Measurements from ENCODE around the gene DRGX.

The DRGX gene

DNA sequence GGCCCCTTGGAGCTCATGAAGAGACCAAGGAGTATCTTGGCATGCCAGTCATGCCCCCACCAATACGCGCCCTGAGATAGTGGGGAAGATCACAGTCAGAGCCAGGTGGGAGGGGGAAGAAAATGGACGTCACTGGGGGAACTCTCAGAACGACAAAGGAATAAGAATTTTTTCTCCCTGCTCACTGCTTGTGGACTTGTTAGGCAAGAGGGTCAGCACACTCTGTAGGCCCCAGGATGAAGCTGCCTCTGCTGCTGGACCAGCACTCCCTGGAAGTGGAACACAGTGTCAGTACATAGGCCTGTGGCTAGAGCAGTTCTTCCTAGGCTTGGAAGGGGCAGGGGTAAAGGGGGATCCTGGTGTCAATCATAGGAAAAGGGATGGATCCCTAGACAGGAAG, 46.5 kb downstream of the DRGX start:
- in situ Hi-C loops (cut with HindIII; ENCODE audit: low sequenced_read_pairs), result no loop called here

GRCh38 chr10:49348593-49348992, 47.3 kb downstream of the DRGX start:
- in situ Hi-C loops (cut with HindIII; ENCODE audit: low sequenced_read_pairs), result no loop called here

- in situ Hi-C loops (cut with HindIII; ENCODE audit: low sequenced_read_pairs), result no loop called here
These were observed 48.1 kb downstream of the DRGX start for GRCh38 chr10:49347827-49348226.

DNA sequence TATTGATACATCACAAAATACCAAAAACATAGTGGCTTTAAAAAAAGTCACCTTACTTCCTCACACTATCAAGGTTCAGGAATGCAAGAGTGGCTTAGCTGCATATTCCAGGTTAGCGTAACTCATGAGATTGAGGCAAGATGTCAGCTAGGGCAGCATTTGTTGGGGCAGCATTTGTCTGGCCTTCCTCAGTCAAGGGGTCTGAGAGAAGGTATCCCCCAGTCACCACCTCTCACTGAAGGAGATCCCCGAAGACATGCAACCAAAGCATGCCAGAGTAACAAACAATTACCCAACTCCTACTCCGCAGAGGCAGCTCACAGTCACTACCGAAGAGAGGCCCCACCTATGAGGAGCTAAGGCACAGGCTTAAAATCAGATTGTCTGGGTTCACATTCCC, 48.5 kb downstream of the DRGX start:
- in situ Hi-C loops (cut with HindIII; ENCODE audit: low sequenced_read_pairs), result no loop called here

- in situ Hi-C loops (cut with HindIII; ENCODE audit: low sequenced_read_pairs), result no loop called here
These were observed 51.0 kb downstream of the DRGX start for GRCh38 chr10:49344840-49345239.

- in situ Hi-C loops (cut with HindIII; ENCODE audit: low sequenced_read_pairs), result no loop called here
These were observed 57.3 kb downstream of the DRGX start for GRCh38 chr10:49338604-49339003.

- in situ Hi-C loops (cut with HindIII; ENCODE audit: low sequenced_read_pairs), result no loop called here
These were observed 60.4 kb downstream of the DRGX start for GRCh38 chr10:49335364-49335972.

DNA sequence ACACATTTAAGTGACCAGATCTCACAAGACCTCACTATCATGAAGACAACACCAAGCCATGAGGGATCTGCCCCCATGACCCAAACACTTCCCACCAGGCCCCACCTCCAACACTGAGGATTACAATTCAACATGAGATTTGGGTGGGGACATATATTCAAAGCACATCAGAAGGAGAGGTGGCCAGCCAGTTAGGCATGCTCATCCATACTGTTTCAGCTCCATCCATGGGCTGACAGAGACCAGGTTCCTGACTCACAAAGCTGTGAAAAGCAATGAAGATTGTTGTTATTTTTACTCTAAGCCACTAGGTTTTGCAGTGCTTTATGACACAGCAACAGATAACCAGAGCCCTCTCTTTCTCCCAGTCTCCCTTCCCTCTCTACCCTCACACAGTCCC, 60.9 kb downstream of the DRGX start:
- in situ Hi-C loops (cut with HindIII; ENCODE audit: low sequenced_read_pairs), result no loop called here

GRCh38 chr10:49333192-49333591, 62.7 kb downstream of the DRGX start:
- in situ Hi-C loops (cut with HindIII; ENCODE audit: low sequenced_read_pairs), result no loop called here

GRCh38 chr10:49332768-49333167, 63.1 kb downstream of the DRGX start:
- in situ Hi-C loops (cut with HindIII; ENCODE audit: low sequenced_read_pairs), result no loop called here

GRCh38 chr10:49332333-49332732, 63.6 kb downstream of the DRGX start:
- in situ Hi-C loops (cut with HindIII; ENCODE audit: low sequenced_read_pairs), result no loop called here

- in situ Hi-C loops (cut with HindIII; ENCODE audit: low sequenced_read_pairs), result no loop called here
These were observed 64.5 kb downstream of the DRGX start for GRCh38 chr10:49331431-49331830.

GRCh38 chr10:49330127-49330665, 65.7 kb downstream of the DRGX start:
- in situ Hi-C loops (cut with HindIII; ENCODE audit: low sequenced_read_pairs), result no loop called here

DNA sequence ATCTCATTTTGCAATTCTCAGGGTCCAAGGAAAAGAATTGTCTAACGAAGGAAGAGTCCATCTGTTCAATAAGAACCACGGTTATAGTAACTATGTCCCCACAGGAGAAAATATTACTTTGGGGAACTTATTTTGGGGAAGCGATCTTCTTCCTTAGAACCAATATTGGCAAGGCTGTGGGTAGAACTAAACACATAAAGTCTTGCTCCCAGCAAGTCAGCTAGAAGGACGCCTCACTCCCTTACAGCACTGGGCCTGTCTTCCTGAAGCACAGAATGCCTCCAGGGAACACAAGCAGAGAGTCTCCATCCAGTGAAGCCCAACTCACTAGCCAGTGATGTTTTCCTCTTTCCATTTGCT, 66.8 kb downstream of the DRGX start:
- in situ Hi-C loops (cut with HindIII; ENCODE audit: low sequenced_read_pairs), result no loop called here

DNA sequence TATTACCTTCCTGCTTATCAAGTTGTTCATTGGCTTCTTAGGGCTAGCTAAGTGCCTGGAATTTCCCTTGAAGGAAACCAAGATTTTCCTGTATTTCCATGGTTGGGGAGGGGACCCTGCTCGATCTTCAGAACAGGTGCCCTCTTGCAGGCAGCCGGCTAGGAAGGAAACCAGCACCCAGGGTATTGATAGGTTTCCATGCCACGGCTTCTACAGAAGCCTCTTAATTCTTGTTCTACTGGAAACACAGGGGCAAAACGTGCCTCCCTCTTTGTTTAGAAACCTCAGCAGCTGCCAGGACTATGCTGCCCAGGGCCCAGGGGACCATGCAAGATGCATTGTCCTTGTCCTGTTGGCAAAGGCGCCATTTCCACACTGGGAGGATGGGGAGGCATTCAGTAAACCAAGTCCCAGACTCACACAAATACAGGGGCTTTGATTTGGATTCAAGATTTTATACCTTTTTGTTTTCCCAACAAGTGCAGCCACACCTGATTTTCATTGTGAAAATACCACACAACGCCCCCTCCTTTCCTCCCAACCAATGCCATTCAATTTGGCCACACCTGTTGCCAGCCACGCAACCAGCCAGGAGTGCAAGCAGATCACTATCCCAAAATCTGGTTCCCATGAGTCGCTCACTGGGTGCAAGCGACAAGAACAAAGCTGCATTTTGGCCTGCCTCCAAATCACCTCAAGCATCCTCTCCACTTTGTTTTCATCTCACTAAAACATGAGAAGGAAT, 67.3 kb downstream of the DRGX start:
- in situ Hi-C loops (cut with HindIII; ENCODE audit: low sequenced_read_pairs), result no loop called here

DNA sequence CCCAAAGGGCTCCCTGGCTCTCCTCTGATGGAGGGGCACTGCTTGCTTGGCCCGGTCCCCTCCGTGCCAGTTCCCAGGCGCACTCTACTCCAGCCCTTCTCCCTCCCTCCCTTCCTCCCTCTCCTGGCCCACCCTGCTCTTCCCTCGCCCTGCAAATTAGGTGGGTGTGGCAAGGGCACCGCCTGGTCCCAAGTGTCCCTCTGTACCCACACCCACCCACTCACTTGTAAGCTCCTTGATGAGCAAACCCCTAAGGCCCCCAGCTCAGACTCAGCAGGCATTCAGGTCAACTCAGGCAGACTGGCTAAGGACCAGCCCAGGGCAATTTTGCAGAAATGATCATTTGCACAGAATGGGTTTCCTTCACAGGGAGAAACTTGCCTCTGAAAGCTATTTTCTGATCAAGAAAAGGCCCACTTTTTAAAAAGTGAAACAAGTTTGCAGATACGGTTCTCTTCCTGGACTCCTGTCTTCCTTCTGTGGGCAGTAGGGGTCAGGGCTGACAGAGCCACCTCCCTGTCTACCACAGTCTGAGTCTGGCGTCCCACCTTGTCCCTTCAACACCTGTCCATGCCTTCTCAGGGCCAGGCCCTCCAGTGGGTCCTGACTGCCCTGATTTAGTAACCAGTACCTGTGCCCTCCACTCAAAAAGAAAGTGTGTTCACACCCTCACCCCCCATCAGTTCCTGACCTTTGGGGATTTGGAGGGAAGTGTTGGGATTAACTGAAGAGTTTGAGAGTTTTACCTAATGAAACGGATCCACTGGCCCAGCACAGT, 68.7 kb downstream of the DRGX start:
- in situ Hi-C loops (cut with HindIII; ENCODE audit: low sequenced_read_pairs), result no loop called here

GRCh38 chr10:49325916-49326783, 69.7 kb downstream of the DRGX start:
- in situ Hi-C loops (cut with HindIII; ENCODE audit: low sequenced_read_pairs), result no loop called here

GRCh38 chr10:49325131-49325915, 70.6 kb downstream of the DRGX start:
- in situ Hi-C loops (cut with HindIII; ENCODE audit: low sequenced_read_pairs), result no loop called here

DNA sequence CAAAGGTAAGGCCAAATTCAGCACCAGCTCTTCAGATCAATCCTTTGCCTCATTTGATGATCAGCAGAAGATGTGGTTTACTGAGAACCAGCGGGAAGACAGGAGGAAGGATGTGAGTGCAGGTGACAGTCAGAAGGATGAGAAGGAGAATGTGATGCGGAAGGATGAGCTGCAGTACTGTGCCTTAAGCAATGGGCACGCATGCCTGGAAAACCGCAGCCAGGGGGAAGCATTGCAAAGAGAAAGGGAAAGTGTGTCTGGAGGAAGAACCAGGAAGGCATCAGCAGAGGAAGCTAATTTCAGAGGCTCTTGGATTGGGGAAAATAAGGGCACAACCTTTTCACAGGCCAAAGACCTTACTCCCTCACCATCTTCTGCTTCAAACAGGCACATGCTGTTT, 71.2 kb downstream of the DRGX start:
- in situ Hi-C loops (cut with HindIII; ENCODE audit: low sequenced_read_pairs), result no loop called here

GRCh38 chr10:49323896-49324270, 72.0 kb downstream of the DRGX start:
- in situ Hi-C loops (cut with HindIII; ENCODE audit: low sequenced_read_pairs), result no loop called here

Data from DLD1 (cell line).